ENCODE data around the gene RNASEH2B. TPM values are rescaled to one million over a fixed set of nuclear protein-coding genes. Genes with fewer than 3 reads are reported as not detected.

RNASEH2B gene
- total RNA-seq, 2 donors from 2014 or later, result 37.2 to 79.7 TPM

DNA sequence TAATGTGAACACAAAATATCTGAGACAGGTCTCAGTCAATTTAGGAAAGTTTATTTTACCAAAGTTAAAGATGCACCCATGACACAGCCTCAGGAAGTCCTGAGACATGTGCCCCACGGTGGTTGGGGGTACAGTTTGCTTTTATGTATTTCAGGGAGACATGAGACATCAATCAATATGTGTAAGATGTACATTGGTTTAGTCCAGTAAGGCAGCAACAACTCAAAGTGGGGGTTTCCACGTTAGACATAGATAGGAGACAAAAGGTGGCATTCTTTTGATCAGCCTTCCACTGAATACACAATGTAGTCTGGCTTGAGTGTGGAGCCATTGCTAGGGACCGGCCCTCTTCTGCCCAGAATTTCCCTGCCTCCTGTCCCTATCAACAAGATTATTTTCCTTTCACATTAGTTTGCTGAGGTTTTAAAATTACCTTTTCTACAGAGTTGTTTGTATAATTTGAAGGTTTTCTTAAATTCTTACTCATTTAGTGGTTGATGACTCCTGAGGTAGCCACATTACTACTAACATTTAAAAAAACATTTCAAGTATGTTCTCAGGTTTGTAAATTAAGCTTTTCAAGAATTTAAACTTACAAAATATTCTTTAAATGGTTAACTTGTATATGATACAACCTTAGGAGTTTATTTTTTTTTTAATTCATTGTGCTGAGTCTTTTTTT, 33.2 kb downstream of the RNASEH2B start:
- DNase-seq (ENCODE audit: low spot score) (no peak), ATAC-seq (ENCODE audit: insufficient number of reproducible peaks, low FRiP score, low read depth) (no peak)
- no peaks in the 10 kb centered on the region for H3K9me3 ChIP-seq
- H3K4me1 ChIP-seq (ENCODE audit: control insufficient read depth in 1 of 2, low read depth in 2 of 2), result no peaks in the 10 kb centered on the region
- no peak overlapping the region for H3K4me3 ChIP-seq
- no peaks in the 10 kb centered on the region for H3K36me3 ChIP-seq
- H3K27ac ChIP-seq, result no peak overlapping the region
- no peaks in the 10 kb centered on the region for H3K27me3 ChIP-seq (replicated peaks; ENCODE audit: insufficient read depth)
- TF ChIP-seq, protein P1, sequence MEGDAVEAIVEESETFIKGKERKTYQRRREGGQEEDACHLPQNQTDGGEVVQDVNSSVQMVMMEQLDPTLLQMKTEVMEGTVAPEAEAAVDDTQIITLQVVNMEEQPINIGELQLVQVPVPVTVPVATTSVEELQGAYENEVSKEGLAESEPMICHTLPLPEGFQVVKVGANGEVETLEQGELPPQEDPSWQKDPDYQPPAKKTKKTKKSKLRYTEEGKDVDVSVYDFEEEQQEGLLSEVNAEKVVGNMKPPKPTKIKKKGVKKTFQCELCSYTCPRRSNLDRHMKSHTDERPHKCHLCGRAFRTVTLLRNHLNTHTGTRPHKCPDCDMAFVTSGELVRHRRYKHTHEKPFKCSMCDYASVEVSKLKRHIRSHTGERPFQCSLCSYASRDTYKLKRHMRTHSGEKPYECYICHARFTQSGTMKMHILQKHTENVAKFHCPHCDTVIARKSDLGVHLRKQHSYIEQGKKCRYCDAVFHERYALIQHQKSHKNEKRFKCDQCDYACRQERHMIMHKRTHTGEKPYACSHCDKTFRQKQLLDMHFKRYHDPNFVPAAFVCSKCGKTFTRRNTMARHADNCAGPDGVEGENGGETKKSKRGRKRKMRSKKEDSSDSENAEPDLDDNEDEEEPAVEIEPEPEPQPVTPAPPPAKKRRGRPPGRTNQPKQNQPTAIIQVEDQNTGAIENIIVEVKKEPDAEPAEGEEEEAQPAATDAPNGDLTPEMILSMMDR (IDR thresholded peaks at IDR 0.05), result no peak

DNA sequence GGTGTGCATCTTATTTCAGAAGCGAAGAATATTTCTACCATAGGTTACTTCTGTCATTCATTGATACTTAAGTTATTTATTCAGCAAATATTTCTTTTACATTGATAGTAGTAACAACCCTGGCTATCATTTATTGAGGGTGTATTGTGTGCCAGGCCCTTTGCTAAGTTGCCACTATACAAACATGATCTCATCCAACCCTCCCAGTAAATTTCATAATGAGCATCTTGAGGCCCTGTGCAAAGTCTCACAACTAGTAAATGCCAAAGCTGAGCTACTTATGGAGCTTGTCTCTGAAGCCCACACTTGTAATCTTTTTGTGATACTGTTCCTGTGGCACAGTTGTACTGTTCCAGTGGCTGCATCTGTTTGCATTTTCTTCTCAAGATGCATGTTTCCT, 36.1 kb downstream of the RNASEH2B start:
- no peaks in the 10 kb centered on the region for H3K9me3 ChIP-seq
- TF ChIP-seq, protein P1 (IDR thresholded peaks at IDR 0.05), result no peak
- no peak for DNase-seq (ENCODE audit: low spot score)

DNA sequence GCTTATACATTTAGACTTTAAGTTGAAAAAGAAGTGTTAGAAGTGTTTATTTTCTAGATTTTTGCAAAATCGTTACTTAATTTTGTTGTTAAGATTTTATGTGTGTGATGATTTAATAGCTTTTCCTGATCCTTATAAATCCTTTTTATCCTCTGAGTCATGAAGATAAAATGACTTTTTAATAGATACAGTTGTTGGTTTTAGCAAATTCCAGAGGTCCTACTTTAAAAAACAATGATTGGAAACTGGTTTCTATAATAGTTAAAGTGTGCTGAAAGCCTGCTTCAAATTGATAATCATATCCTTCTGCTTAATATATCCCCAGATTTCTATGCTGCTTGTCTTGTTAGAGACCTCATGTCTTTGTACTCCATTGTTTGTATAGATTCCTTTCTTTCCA, 39.0 kb downstream of the RNASEH2B start:
- ATAC-seq (ENCODE audit: insufficient number of reproducible peaks, low FRiP score, low read depth) (no peak), DNase-seq (ENCODE audit: low spot score) (no peak)
- Histone ChIP-seq H3K27me3 (replicated peaks; ENCODE audit: insufficient read depth) (no peaks in the 10 kb centered on the region), H3K9me3 (no peaks in the 10 kb centered on the region), H3K36me3 (no peaks in the 10 kb centered on the region), H3K27ac (no peak overlapping the region), H3K4me3 (no peak overlapping the region), H3K4me1 (ENCODE audit: control insufficient read depth in 1 of 2, low read depth in 2 of 2) (peaks cover 0 to 31% of the 10 kb centered on the region in 2 donors)
- TF ChIP-seq, protein P1 (IDR thresholded peaks at IDR 0.05), result no peak

More for the DNA sequence above, 36.1 kb downstream of the RNASEH2B start:
- no peak for ATAC-seq (ENCODE audit: insufficient number of reproducible peaks, low FRiP score, low read depth)
- Histone ChIP-seq H3K4me1 (ENCODE audit: control insufficient read depth in 1 of 2, low read depth in 2 of 2) (peaks cover 0 to 23% of the 10 kb centered on the region in 2 donors), H3K27ac (no peak overlapping the region), H3K27me3 (replicated peaks; ENCODE audit: insufficient read depth) (no peaks in the 10 kb centered on the region), H3K4me3 (no peak overlapping the region), H3K36me3 (no peaks in the 10 kb centered on the region)

DNA sequence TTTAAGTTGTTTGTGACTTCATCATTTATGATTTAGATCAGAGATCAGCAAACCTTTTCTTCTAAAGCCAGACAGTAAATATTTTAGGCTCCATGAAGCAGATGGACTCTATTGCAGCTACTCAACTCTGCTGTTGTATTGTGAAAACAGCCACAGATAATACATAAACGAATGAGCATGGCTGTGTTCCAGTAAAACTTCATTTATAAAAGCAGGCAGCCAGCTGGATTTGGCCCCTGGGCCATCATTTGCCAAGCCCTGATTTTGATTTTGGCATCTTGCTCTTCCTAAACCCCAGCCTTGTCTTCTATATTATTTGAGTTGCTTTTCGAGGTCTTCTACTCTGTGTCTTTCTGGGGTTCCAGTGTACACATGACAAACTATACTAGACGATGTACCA, 41.3 kb downstream of the RNASEH2B start:
- Histone ChIP-seq H3K36me3 (no peaks in the 10 kb centered on the region), H3K4me3 (no peak overlapping the region), H3K27me3 (replicated peaks; ENCODE audit: insufficient read depth) (no peaks in the 10 kb centered on the region), H3K4me1 (ENCODE audit: control insufficient read depth in 1 of 2, low read depth in 2 of 2) (peaks cover 0 to 31% of the 10 kb centered on the region in 2 donors), H3K27ac (no peak overlapping the region), H3K9me3 (no peaks in the 10 kb centered on the region)
- ATAC-seq (ENCODE audit: insufficient number of reproducible peaks, low FRiP score, low read depth) (no peak), DNase-seq (ENCODE audit: low spot score) (no peak)
- TF ChIP-seq, protein P1 (IDR thresholded peaks at IDR 0.05), result no peak

DNA sequence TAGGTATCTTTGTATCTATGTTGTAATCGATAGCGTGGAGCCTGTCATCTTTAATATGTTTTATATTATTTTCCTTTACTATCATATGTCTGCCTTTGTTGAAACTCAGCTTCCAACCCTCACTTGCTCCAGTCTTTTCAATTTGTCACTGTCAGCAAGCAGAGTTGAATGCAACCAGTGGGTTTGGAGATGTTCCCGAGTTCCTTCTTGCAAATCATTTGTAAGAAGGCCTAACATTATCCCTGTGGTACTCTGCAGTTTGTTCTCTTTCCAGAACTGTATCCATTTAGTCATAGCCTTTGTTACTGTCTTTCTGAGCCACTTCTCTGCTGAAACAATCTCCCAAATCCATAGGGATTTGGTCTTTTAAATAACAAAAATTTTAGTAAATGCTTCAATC, 41.8 kb downstream of the RNASEH2B start:
- Histone ChIP-seq H3K36me3 (no peaks in the 10 kb centered on the region), H3K27me3 (replicated peaks; ENCODE audit: insufficient read depth) (no peaks in the 10 kb centered on the region), H3K4me1 (ENCODE audit: control insufficient read depth in 1 of 2, low read depth in 2 of 2) (peaks cover 0 to 31% of the 10 kb centered on the region in 2 donors), H3K9me3 (no peaks in the 10 kb centered on the region), H3K27ac (no peak overlapping the region), H3K4me3 (no peak overlapping the region)
- ATAC-seq (ENCODE audit: insufficient number of reproducible peaks, low FRiP score, low read depth), result no peak
- TF ChIP-seq, protein P1 (IDR thresholded peaks at IDR 0.05), result no peak
- no peak for DNase-seq (ENCODE audit: low spot score)

All from thoracic aorta (tissue), 2 donors.